GM18508 (cell line): ENCODE measurements around the gene FAM83D.

Source experiments
- ATAC-seq: cut with Tn5 transposase; IDR thresholded peaks from one replicate; pipeline ENCODE4 v1.9.1; 2021; ENCODE audit warnings: moderate number of reproducible peaks; ENCODE audit not compliant: insufficient read depth, unreplicated experiment

FAM83D gene

DNA sequence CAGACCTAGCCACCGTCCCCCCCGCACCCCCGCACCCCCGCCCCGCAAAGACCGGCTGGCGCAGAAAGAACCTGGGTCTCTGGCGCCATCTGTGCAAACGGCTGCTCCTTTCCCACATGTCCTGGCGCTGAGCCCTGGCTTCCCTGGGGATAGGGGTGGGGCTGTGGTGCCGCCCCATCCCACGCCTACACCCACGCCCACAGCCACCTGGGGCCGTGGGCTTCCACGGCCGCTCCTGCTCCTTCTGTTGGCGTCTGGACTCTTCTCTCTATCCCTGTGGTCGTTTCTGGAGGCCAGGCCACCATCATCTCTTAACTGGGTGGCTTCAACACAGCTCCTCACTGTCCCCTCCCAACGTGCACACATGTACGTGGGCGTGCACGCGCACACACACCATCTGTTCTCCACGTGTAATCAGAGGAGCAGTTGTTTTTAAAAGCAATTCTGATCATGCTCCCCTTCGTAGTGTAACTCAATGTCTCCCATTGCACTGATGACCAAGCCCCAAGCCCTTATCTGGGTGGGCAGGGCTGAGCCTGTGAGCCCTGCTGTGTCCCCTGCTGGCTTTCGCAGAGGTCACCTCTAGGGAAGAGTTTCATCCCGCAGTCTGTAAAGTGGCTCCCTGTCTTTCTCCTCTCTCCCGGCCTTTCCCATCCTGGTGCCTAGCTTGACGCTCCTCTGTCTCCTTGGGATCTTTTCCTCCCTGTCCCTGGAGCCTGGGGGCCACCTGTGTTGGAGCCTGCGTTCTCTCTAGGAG, 31.9 kb upstream of the FAM83D start:
- no peak for ATAC-seq

GRCh38 chr20:38895098-38895949, 30.9 kb upstream of the FAM83D start:
- ATAC-seq, result no peak

- ATAC-seq, result no peak
Observed at GRCh38 chr20:38896009-38896594, 30.1 kb upstream of the FAM83D start.

DNA sequence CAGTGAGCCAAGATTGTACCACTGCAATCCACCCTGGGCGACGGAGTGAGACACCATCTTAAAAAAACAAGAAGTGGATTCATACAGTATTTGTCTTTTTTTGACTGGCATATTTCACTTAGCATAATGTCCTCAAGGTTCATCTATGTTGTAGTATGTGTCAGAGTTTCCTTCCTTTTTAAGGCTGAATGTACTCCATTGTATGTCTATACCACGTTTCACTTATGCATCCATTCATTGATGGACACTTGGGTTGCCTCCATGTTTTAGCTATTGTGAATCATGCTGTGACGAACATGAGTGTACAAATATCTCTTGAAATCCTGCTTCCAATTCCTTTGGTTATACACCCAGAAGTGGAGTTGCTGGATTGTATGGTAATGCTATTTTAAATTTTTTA, 28.9 kb upstream of the FAM83D start:
- ATAC-seq, result no peak

DNA sequence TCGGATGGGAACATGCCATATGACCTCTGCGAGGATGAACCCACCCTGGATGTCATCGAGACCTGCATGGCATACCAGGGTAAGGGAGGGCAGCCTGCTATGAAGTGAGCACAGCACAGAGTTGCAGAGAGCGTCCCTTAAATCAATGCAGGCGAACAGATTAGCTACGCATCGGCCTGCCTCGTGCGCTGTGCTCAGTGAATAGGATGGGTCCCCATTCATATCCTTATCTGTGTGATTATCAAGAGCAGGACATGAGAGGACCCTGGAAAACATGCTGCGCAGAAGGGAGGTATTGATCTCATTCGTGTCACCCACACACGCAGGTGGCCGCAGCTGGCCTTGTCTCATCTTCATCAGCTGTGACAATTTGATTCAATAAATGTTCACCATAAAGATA, 25.6 kb upstream of the FAM83D start:
- no peak for ATAC-seq

GRCh38 chr20:38902601-38903000, 23.6 kb upstream of the FAM83D start:
- ATAC-seq, result no peak

DNA sequence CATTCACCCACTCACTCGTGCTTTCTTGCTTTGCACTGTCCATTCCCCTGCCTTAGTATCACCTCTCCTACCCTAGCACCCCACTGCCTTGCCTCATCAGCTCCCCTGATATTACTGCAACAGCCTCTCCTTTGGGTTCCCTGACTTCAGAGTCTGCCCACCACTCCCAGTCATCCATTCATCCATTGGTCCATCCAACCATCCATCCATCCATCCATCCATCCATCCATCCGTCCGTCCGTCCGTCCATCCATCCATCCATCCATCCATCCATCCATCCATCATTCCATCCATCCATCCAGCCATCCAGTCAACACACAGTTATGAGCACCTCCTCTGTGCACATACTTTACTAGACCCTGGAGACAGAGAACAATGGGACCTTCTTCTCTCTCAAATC, 22.9 kb upstream of the FAM83D start:
- no peak for ATAC-seq

DNA sequence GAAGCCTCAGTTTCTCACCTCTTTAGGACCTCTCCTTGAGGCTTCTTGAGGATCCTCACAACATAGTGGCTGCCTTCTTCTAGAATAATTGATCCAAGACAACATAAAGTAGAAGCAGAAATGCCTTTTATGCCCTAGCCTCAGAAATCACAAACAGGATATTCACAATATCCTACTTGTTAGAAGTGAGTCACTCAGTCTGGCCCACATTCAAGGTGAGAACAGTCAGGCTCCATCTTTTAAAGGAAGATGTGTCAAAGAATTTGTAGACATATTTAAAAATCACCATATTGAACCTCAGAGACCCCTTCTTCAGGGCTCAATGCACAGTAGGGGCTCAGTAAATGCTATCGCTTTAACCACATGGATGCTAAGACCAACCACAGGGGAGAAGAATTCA, 20.8 kb upstream of the FAM83D start:
- no peak for ATAC-seq

DNA sequence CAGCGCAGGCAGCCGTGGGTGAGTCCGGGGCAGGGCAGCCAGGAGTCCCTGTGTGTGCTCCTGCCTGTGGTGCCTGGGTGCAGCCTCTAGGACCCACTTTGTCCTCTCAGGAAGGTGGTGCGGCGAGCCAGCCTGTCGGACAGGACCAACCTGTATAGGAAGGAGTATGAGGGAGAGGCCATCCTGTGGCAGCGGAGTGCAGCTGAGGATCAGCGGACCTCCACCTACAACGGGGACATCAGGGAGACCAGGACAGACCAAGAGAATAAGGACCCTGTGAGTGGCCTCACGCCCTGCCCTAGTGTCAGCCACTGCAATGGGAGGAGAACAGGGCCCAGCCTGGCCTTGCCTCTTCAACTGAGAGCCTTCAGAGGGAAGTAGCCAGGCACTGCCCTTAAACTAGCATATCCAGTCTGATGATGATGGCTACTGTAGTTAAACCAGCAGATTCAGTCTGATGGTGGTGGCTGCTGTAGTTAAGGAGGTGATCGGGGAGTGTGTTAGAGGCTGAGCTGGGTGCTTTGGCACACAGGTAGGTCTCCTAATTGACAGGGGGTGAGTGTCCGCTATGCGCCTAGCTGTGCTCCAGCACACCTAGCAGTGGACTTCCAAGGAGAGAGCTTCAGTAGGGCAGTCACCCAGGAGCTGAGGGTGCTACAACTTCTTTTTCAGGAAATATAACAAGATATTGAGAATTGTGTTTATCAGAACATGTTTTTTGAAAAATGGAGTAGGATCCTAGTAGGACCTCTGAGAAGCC, 18.1 kb upstream of the FAM83D start:
- ATAC-seq, result no peak

- no peak for ATAC-seq
Observed at GRCh38 chr20:38915355-38915754, 10.9 kb upstream of the FAM83D start.

DNA sequence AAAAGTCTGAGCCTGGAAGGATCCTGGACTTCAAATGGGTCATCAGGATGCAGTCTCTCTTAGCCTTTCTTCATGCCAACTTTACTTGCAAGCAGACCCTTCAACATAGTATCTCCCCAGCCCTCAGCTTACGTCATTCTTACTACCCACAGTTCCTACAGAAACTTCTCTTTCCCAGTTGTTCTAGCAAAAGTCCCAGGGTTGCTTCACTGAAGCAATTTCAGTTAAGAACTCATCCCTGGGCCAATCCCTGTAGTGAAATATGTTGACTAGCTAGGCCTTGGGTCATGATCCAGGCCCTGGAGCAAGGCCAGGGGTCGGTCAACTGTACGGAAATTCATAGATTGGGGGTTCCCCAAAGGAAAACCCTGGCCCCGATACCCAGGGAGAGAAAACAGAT, 8.6 kb upstream of the FAM83D start:
- ATAC-seq, result no peak

- no peak for ATAC-seq
Observed at GRCh38 chr20:38918172-38918571, 8.0 kb upstream of the FAM83D start.

GRCh38 chr20:38919683-38920082, 6.5 kb upstream of the FAM83D start:
- ATAC-seq, result no peak

GRCh38 chr20:38920411-38920810, 5.8 kb upstream of the FAM83D start:
- no peak for ATAC-seq

DNA sequence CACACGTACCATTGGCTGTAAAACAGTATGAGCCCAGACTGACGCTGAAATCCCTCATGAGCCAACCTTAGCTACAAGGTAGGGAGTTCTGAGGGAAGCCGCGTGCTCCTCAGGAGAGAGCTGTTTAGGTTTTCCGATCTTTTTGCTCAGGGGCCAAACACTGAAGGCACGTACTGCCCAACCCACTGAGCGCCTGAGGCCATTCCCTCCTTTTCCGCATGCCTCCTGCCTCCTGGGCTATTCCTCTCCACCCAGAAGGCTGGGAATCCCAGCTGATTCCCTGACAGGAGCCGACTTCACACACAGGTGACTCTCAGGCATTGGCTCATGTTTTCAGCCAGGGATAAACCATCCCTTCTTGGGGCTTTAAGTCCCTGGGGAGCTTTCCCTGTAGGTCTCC, 5.4 kb upstream of the FAM83D start:
- ATAC-seq, result no peak

GRCh38 chr20:38924718-38925117, 1.5 kb upstream of the FAM83D start:
- ATAC-seq, result no peak

DNA sequence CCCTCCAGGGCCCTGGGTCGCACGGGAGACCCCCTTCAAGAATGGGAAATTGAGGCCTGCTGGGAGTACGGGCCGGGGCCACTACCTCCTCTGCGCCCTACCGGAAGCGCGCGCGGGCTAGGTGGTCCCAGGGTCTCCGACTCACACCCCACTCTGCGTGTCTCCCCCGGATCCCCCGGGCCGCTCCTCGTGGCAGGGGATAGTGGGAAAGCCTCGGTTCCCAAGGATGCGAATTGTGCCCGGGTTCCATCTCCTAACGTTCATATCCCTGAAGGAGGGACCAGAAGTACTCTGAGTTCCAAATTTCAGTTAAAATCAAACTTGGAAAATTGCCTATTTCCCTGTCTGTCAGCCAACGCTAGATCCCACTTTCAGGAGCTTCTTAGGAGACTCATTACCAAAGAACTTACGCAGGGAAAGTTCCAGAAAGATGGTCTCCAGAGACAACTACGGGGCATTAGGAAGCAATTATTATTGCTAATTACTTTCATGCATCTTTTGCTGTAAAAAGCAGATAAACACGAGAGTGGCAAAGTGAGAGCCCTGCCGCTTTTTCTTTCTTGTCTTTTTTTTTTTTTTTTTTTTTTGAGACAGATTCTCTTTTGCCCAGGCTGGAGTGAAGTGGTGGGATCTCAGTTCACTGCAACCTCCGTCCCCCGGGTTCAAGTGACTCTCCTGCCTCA, 858 bp downstream of the FAM83D start:
- ATAC-seq, result no peak

DNA sequence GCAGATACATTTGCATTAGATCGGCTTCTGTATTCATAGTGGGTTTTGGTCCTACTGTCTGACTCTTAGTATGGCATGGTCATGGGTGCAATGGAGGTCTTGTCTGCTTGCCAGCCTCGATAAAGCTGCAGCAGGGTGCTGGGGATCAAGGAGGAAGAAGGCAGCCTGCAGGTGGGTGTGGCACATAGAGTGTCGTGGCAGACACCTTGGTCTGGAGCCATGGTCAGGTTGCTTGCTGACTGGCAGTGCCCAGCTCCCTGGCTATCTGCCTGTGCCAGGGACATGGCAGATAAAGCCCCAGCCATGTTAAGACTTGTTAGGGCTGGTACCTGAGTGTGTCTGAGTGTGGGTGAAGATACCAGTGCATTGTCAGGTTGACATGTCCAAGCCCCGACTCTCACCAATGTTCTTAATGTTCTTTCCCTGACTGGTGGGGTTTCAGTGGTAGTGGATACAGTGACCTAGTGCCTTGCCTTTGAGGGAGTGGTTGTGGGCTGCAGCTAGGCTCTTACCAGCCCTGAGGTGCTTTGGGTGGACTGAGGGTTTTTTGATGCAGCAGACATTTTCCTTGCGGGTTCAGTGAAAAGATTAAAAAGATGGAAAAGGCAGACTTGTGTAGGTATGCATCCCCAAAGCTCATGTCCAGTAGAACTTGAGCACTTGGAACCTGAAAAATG, 1.8 kb downstream of the FAM83D start:
- no peak for ATAC-seq

DNA sequence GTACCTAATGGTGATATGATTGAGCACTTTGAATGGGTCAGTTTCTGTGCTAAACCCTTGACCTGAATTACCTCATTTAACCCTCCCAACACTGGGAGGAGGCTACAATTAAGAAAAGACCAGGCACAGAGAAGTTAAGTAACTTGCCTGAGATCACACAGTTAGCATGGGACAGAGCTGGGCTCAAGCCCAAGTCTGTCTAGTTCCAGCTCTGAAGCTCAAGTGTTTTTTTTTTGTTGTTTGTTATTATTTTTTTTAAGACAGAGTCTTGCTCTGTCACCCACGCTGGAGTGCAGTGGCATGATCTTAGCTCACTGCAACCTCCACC, 4.0 kb downstream of the FAM83D start:
- no peak for ATAC-seq

DNA sequence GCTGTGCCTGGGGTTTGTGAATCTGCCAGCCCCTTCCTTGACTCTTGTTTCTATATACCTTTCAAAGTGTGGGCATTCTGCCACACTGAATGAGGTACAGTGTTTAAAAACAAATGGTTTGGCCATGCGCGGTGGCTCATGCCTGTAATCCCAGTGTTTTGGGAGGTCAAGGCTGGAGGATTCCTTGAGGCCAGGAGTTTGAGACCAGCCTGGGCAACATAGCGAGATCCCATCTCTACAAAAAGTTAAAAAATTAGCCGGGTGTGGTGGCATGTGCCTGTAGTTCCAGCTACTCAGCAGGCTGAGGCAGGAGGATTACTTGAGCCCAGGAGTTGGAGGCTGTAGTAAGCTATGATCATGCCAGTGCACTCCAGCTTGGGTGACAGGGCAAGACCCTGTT, 5.8 kb downstream of the FAM83D start:
- no peak for ATAC-seq
